ENCODE data around the gene GUCY2F.

Gene GUCY2F

DNA sequence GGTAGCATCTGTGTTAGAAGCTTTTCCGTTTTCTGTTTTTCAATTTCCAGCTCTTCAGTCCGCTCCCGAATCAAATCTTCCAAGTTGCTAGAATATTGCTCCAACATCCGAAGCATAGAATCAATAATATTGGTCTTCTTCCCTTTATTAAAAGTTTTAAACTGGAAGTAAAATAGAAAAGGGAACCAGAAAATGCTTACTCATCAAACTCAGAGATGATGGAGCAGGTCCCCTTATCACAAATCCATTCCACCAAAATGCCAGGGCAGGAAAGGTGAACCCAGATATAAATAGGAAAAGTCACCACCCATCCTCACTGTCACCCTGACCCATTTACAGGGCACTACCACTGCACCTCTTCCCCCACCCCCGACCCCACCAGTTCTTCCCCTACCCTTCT, 89.0 kb downstream of the GUCY2F start:
- DNase-seq: no peak

DNA sequence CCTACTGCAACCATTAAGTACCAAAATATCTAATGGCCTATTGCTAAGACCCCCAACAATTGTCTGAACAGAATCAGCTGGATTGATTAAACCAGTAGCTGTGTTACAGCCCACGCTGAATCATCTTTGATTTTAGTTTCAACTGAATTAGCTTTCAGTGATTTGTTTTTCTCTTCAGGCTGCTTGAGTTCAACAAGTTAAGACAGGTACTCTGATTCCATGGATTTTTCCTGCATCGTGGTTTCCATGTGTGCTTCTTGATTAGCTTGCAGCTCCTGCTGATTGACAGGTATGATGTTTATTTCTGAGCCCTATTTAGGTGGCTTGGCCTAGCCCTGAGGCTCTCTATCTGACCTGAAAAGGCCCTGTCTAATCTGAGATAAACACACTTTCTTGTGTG, 91.3 kb downstream of the GUCY2F start:
- no peak for DNase-seq

DNA sequence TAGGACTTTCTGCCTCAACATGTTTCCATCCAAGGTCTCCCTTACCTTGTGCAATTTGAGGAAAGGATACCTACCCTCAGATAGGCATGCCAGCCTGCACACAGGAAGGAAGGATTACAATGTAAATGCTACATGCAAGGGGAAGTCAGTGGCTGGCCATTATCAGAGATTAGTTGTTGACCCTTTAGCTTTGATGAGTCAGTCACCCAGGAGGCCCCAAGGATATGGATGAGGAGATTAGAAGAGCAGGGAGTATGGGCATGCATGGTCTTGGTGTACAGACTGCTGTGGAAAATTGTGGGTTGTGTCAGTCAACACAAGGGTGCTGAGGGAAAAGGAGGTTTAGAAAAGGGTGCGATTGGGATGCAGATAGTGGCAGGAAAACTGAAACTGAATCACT, 92.0 kb downstream of the GUCY2F start:
- no peak for DNase-seq

DNA sequence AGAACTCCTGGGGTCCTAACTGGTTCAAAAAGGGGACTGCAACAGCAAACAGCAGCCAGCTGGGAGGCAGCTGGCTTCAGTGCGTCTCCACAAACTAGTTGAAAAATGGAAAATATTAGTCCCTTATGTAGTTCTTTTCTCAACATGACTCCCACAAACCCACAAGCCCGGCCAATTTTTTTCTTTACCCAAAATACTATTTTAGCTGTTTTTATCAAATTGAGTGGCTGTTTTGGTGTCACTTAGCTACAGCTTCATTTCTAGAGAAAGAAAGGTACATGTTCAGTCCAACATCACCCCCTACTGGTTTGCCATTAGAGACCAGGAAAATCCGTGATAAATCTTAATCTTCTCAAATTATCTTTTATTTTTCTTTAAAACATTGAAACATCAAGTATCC, 97.2 kb downstream of the GUCY2F start:
- DNase-seq: no peak

DNA sequence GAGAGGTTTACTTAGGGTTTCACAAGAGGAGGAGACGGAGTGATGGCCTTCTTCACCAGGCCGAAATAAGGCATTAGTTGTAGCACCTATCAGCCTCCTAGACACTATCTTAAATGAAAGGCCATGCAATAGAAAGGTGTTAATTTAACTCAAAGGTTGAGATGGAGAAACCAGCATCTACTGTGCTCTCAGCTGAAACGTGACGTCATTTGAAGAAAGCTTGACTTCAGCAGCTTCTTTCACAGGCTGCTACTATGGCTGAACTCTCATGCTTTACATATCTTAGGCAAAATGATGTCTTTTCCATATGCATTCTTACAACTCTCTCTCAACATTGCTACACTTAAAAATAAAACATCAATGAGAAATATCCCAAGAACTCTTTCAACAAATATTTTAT, 99.6 kb downstream of the GUCY2F start:
- DNase-seq: no peak

DNA sequence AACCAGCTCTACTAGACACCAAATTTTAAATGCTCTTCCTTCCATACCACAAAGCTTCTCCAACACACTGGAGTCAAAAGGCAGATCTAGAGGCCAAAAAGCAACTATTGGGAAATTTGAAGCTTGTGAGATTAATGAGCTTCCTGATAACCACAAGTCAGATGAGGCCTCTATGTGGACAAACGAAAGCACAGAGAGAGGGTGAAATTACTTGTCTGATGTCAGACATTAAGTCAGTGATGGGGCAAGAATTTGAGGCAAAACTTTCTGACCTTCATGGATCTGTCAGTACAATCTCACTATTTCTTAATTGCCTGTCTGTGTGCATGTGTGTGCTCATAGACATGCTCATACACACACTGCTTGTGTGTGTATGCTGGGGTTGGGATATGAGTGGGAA, 103.6 kb downstream of the GUCY2F start:
- no peak for DNase-seq

DNA sequence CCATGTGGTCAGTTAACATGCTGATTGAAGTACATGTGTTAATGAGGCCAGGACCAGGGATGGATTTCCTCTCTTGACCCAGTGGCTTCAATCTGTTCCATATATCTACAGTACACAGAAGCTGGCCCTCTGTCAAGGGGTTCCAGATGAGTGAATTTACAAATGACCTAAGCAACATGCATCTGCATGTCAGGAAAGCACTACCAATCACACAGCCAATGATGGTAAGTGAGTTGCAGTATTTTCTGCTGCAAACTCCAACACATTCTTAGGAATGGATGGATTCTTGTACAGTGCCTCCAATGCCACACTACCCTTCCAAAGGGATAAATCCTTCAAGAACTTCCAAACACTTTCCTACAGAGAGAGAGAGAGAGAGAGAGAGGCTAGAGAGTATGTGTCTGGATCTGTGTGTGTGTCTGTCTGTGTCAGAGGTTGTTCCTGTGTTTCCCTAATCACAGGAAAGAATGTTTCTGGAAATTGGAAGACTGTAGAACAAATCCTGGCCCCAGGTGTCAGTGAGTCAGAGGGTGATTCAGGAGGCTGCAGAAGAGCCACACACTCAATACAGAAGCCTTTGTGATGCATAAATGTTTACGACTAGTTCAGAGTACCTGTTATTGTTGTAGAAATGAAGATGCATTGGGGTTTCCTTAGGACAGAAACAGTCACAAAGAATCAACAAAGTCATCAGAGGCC, 107.5 kb downstream of the GUCY2F start:
- no peak for DNase-seq

DNA sequence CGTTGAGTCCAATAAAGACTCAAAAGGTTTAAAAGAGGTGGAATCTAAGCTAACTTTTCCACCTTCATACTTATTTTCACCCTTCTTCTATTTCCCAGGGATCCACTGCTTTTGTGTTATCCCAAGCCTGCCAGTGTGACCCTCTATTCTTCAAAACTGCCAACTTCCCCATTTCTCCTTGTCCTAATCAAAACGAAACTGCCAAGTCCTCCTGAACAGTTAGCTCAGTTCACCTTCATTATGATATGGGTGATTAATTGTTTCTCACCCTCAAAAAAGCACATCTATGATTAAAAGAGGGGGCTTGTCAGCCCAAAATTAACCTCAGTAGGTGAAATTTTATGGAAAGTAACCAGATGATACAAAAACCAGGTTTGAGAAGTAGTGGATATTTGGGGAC, 108.4 kb downstream of the GUCY2F start:
- no peak for DNase-seq

DNA sequence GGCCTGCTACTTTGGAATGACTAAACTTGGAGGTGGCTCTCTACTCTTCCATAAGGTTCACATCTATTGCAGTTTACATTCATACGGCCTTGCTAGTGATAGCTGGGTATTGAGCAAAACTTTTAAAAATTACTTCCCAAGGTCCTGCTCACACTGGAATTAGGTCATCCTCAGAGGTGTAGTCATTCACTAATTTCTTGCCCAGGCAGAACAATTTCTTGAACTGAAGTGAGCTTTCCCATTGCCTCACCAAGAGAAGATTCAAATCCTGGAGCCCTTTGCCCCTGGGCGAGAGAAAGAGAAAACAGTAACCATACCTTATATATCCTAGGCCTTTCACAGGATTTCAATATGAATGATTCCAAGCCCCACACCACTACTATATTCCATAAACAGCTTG, 109.2 kb downstream of the GUCY2F start:
- no peak for DNase-seq

DNA sequence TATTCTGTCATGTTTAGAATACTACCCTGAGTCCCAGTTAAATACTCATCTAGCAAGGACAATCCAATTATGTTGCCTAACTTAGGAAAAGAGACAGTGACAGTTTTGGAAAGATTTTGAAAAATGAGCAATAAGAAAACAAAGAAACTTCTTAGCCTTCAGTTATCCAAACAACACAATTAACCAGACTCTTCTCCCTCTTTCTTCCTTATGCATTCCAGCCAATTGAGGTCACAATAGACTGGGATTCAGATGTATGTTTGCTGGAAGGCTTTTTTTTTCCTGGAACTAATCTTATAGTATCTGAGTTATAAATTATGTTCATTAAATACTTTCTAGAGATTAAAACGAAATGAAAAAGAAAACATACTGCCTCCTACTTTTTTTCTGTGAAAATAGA, 109.6 kb downstream of the GUCY2F start:
- DNase-seq: no peak

DNA sequence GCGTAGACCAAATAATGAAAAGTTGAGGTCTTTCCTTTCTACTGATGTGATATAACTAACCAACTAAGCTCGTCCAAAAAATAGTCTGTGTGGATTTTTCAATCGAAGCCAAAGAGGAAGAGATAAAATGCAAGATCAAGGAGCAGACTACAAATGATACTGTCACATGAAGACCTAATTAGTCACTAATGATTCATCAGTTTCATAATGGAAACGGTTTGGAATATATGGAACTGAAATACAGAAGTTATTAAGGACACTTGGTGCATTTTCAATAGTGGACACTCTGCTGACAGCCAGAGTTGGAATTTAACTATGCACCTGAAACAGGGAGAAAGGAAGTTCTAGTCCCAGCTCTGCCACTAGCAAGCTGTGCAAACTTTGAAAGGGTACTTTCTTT, 119.8 kb downstream of the GUCY2F start:
- DNase-seq: no peak

DNA sequence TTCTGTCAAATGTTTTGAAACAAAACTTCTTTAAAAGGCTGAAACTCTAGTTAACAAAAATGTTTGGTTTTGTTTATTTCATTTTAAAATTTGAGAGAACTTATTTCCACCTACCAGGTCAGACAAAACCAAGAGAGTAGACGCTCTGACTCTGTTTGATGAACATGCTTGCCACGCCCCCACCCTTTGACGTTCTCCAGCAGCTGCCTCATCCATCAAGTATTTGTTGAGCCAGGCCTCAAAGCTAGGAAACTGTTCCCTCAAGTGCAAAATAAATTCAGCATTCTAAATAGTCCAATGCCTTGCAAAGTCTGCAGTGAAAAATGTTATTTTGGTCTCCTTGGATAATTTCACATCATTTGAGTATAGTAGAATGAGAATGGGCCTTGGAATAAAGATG, 121.6 kb downstream of the GUCY2F start:
- DNase-seq: no peak

DNA sequence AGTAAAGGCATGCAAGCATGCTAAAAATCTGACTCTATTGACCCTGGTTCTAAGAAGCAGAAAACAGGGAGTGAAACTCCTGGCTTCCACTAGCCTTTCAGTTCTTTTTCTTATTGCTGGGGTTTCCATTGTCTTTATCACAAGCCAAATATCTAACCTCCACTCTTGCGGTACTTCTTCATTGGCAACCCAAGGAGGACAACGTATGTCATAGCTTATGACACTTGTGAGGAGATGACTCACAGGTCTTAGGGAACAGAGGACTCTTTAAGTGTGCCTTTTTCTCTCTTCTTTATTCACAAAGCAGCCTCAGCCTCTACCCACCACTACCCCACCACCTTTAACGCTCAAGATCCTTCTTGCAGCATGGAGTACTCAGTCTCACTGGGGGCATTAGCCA, 124.2 kb downstream of the GUCY2F start:
- DNase-seq: no peak

DNA sequence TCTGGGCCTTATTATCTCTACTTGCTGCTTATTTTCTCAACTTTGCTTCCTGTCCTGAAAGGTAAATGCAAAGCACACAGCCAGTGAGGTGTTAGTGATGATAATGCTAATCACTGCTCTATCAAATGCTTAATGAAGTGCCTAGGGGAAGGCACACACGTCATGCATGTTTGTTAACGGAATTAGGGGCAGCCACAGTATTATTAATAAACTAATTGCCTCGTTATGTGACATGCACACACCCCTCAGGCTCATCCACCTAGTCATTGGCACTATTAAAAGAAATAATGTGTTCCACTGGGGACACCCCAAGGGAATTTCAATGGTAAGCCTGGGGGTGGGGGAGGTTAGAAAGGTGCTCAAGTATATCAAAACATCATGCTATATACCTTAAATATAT, 125.2 kb downstream of the GUCY2F start:
- DNase-seq: no peak

DNA sequence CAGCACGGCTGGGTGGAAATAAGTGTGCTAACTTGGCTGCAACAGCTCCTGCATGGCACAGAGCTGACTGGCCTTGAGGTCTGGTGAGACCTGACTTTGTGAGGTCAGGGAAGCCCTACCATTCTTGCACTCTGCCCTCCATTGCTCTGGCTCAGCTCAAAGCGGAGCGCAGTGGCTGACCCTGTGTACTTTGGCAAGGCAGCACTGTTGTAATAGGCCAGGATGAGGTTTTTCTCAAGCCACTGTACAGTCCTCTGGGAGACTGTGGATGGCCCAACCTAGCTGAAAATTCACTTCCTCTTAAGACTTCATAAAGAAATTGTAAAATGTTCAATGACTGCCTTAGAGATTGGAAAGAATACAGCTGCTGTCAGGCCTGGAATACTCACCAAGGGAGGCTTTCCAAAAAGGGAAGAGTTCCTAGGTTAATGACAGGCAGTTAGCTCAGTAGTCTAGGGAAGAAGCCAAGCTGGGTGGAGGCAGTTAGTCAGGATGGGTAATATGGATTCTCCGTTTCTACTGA, 129.8 kb downstream of the GUCY2F start:
- no peak for DNase-seq

DNA sequence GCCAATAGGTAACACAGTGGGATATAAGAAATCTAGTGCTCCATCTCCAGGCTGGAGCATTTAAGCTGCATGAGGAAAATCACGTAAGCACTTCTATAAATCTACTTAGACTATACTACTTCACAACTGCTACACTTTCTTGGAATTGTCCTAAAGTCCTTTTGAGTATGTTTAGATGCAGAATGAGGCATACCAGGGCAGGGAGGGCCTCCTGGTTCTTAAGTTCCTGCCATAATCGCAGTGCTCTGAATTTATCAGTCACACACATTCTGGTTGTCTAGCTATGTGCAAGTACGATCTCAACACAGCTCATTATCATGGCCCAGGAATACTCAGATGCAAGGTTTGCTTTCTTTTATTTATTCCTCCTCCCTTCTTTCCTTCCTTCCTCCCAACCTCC, 130.3 kb downstream of the GUCY2F start:
- no peak for DNase-seq

DNA sequence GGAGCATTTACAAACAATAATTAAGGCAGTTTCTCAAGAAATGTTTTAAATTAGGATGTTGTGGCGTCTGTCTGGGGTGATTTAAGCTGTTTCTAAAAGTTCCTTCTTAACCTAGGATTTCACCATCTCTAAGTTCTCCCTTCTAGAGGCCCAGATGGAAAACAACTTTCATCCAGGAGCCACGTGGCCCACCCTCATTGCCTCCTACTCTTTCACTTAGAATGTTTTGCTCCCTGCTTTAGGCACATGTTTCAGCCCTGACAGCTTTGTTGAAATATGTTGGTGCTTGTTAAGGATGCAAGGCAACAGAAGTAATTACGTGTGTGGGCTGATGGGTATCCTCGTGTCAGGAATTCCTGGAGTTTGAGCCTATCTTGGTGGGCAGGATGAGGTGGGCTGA, 131.3 kb downstream of the GUCY2F start:
- DNase-seq: no peak

DNA sequence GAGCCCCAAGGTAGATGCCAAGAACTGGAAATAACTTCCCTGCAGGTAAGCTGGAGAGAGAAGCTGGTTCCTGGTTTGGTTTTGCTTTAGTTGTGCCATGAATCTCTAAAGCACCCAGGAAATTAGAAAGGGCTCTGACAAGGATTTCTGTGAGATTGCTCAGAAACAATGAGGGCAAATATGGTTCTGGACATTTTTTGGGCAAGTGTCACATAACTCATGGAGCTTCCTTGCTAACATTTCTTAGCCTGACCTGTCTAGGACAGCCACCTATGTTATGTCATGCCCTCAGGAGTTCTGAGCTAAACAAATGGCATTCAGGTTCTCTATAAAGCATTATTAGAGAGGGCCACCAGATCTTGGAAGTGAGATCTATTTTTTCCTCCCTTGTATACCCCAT, 131.8 kb downstream of the GUCY2F start:
- DNase-seq: no peak

DNA sequence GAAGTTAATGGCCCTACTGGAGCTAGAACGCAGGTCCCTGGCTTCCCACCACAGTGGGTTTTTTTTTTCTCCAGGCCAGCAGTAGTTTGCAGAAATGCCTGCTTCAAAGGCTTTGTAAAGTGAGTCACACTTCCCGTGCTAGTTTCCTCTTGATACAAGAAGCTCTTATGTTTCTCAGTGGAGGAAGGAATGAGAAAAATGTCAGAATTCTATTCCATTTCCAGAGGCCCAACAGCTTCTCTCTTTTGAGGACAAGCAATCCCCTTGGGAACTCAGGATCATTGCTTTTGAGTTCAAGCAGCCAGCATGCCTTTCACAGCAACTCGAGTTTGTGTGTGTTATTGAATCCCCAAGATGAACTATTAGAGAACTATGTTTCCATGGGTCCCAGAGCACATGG, 134.3 kb downstream of the GUCY2F start:
- no peak for DNase-seq

DNA sequence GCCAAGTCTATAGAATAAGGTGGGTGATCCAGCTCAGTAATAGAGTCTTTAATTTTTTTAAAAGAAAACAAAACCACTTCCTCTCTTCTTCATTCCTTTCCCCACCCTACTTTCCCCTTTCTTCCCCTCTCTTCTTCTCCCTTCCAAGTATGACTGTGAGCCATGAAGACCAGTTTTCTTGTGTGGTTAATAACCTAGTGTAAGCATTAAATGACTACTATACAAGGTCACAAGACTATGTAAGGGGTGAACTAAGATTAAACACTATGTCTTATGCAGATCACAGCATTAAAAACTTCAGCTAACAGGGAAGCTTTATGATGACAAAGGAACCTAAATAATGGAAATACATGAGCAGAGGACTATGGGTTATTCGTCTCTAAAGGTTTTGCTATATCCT, 135.4 kb downstream of the GUCY2F start:
- no peak for DNase-seq

DNA sequence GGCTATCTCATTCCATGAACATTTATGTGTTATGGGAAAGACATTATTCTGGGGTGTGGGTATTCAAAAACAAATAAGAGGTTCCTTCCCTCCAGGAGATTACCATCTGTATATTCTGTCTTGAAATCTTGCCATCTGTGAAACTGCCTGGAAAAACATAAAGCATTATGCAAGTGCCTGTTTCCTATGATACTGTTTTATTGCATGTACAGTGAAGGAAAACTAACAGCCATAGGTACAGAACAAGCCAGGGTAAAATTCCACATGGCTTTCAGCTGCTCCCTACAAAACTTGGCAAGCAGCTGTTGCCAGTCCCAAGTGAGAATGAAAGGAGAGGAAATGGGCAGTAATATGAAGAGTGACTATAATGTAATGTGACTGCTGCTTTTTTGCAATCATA, 136.0 kb downstream of the GUCY2F start:
- no peak for DNase-seq

DNA sequence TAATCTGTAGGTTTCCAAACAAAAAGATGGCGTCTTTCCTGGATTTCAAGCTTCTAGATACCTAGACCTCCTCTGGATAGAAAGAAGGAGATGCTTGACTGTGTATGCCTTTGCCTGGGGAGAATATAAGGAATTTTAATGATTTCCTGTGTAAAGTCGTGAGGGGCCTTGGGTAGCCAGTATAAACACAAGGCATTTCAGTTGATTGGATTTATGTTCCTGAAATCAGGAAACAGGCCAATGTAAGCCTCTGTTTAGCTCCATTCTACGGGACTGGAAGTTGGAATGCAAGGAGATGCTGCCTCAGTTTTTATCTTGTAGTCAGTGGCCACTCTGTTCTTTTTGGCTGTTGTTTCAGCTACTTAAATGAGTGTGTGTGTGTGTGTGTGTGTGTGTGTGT, 137.2 kb downstream of the GUCY2F start:
- no peak for DNase-seq

DNA sequence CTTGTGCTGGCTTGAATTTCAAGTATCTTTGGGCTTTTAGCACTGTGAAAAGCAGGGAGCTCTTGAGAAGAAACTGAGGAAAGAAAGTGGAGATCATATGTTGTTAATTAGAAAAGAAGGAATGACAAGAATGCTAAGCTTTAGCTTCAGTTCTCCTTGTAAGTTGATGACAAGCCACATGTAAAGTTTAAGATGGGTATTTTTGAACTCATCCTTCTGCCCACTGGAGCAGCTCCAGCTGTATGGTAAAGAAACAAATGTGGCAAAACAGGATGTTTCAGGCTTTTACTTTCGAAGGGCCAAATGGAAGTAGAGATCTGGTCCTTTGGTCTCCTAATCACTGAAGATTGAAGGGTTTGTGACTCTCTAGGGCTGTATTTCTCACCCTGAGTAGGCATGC, 137.8 kb downstream of the GUCY2F start:
- no peak for DNase-seq

DNA sequence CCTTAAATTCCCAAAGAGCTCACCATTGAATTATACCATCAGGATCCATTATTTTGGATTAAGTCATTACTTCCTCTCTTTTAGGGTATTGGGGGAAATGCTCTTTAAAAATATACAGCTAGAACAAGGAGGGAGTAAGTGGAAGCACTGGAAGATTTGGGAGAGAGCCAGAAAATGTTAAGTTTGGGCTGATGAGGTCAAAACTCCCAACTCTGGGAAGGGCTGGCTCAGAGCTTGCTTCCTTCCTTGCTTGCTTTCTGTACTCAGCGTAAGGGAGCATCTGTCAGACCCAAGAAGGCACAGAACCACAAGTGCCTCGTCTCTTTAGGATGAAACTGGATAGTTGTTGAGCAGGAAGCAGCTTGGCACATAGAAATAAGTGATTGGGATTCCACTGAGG, 138.2 kb downstream of the GUCY2F start:
- DNase-seq: no peak

DNA sequence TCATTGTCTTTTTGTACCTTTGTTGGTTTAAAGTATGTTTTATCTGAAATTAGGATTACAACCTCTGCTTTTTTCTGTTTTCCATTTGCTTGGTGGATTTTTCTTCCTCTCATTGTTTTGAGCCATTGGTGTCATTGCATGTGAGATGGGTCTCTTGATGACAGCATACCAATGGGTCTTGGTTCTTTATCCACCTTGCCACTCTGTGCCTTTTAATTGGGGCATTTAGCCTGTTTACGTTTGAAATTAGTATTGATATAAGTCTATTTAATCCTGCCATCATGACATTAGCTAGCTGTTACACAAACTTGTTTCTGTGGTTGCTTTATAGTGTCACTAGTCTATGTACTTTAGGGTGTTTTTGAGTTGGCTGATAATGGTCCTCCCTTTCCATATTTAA, 145.7 kb downstream of the GUCY2F start:
- DNase-seq: no peak

DNA sequence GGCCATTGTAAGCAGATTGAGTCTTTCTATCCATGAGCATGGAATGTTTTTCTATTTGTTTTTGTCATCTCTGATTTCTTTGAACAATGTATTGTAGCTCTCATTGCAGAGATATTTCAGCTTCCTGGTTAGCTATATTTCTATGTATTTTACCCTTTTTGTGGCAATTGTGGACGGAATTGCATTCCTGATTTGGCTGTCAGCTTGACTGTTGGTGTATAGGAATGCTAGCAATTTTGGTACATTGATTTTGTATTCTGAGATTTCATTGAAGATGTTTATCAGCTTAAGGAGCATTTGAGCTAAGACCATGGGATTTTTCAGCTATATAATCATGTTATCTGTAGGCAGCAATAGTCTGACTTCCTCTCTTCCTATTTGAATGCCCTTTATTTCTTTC, 154.6 kb downstream of the GUCY2F start:
- no peak for DNase-seq
